Stimulated activated CD8-positive, alpha-beta memory T cell treated with anti-CD3 and anti-CD28 coated beads, Interleukin-4, amount 100 ng/mL, for 48 hours (primary cell): Measurements from ENCODE around the gene TBC1D26.
"Not testable (repeated sequence)": the region's sequence is repeated elsewhere in the genome, so short reads cannot be mapped to it uniquely, and the experiment has no call there.

ENCODE experiments used
- DNase-seq: peaks from one replicate; pipeline ENCODE4 v3.0.0-alpha.2; 2020

The TBC1D26 gene

GRCh38 chr17:15744074-15744676 lies 12.1 kb downstream of the TBC1D26 start:
- no peak for DNase-seq

GRCh38 chr17:15744885-15745284 lies 12.8 kb downstream of the TBC1D26 start:
- DNase-seq = no peak

GRCh38 chr17:15749403-15749802 lies 17.3 kb downstream of the TBC1D26 start:
- DNase-seq = not testable (repeated sequence)

GRCh38 chr17:15768865-15769533 lies 36.9 kb downstream of the TBC1D26 start:
- not testable (repeated sequence) for DNase-seq

- not testable (repeated sequence) for DNase-seq
Observed at GRCh38 chr17:15770679-15771078, 38.6 kb downstream of the TBC1D26 start.

GRCh38 chr17:15776871-15777270 lies 44.8 kb downstream of the TBC1D26 start:
- DNase-seq = no peak

- DNase-seq = no peak
Observed at GRCh38 chr17:15777297-15777696, 45.2 kb downstream of the TBC1D26 start.

- DNase-seq = no peak
Observed at GRCh38 chr17:15777717-15778116, 45.6 kb downstream of the TBC1D26 start.

- DNase-seq = no peak
Observed at GRCh38 chr17:15779119-15779518, 47.0 kb downstream of the TBC1D26 start.

GRCh38 chr17:15780188-15780587 lies 48.1 kb downstream of the TBC1D26 start:
- DNase-seq = no peak

GRCh38 chr17:15782866-15783265 lies 50.8 kb downstream of the TBC1D26 start:
- DNase-seq = peak; percentile 40

GRCh38 chr17:15783461-15783860 lies 51.4 kb downstream of the TBC1D26 start:
- no peak for DNase-seq

GRCh38 chr17:15784351-15784750 lies 52.3 kb downstream of the TBC1D26 start:
- DNase-seq = not testable (repeated sequence)

- DNase-seq = not testable (repeated sequence)
Observed at GRCh38 chr17:15787363-15788075, 55.4 kb downstream of the TBC1D26 start.

GRCh38 chr17:15788365-15788764 lies 56.3 kb downstream of the TBC1D26 start:
- not testable (repeated sequence) for DNase-seq
